Neuronal stem cell (in vitro differentiated cells): Measurements from ENCODE around the gene IFIT2.

Source experiments
- DNase-seq: peaks from one replicate; pipeline ENCODE4 v3.0.0-alpha.2; 2013; ENCODE audit warnings: low spot score
- H2AFZ ChIP-seq: one replicate; pipeline ENCODE4 v1.6.1; 2013; ENCODE audit warnings: mild to moderate bottlenecking, low read length, inconsistent platforms
- H2AK5ac ChIP-seq: 2 replicates; pipeline ENCODE4 v1.6.1; 2013; ENCODE audit warnings: low read depth, mild to moderate bottlenecking, inconsistent platforms, low read length, moderate library complexity, mixed read lengths
- H2BK120ac ChIP-seq: 2 replicates; pipeline ENCODE4 v1.6.1; 2013; ENCODE audit warnings: low read depth, mild to moderate bottlenecking, inconsistent platforms, low read length, moderate library complexity, mixed read lengths
- H2BK12ac ChIP-seq: one replicate; pipeline ENCODE4 v1.6.1; 2013; ENCODE audit warnings: low read length, inconsistent platforms
- H2BK15ac ChIP-seq: 2 replicates; pipeline ENCODE4 v1.6.1; 2013; ENCODE audit warnings: mild to moderate bottlenecking, low read length, inconsistent platforms, mixed read lengths
- H2BK5ac ChIP-seq: one replicate; pipeline ENCODE4 v1.6.1; 2013; ENCODE audit warnings: inconsistent platforms, mild to moderate bottlenecking, low read length, moderate library complexity
- H3K14ac ChIP-seq: one replicate; pipeline ENCODE4 v1.6.1; 2013; ENCODE audit warnings: low read length, inconsistent platforms
- H3K18ac ChIP-seq: 2 replicates; pipeline ENCODE4 v1.6.1; 2013; ENCODE audit warnings: low read length, inconsistent platforms
- H3K23ac ChIP-seq: 2 replicates; pipeline ENCODE4 v1.6.1; 2013; ENCODE audit warnings: low read depth, mild to moderate bottlenecking, mixed read lengths, low read length, inconsistent platforms; ENCODE audit not compliant: poor library complexity
- H3K27ac ChIP-seq: replicated peaks from 3 replicates; pipeline ENCODE4 v1.5.1; 2013; ENCODE audit warnings: low read length, inconsistent platforms
- H3K27me3 ChIP-seq, 3 experiments: 2 replicates each; pipeline ENCODE4 v1.6.1; 2013; ENCODE audit warnings: low read length in 3 of 3, mild to moderate bottlenecking in 2 of 3, inconsistent platforms in 1 of 3, low read depth in 1 of 3, mixed read lengths in 1 of 3, moderate library complexity in 1 of 3; ENCODE audit not compliant: control insufficient read depth in 3 of 3, insufficient read depth in 3 of 3
- H3K36me3 ChIP-seq, 2 donors: replicated peaks in 1 of 2; 2 replicates each; pipeline ENCODE4 v1.6.1; 2013; ENCODE audit warnings: low read length in 2 of 2; ENCODE audit not compliant: control insufficient read depth in 2 of 2, insufficient read depth in 2 of 2
- H3K4ac ChIP-seq: 2 replicates; pipeline ENCODE4 v1.6.1; 2013; ENCODE audit warnings: inconsistent platforms, mild to moderate bottlenecking, low read length, moderate library complexity
- H3K4me1 ChIP-seq, 2 donors: 1 replicate in 1 of 2; 2 replicates in 1 of 2; pipeline ENCODE4 v1.6.1; 2013; ENCODE audit warnings: low read length in 2 of 2, low read depth in 1 of 2; ENCODE audit not compliant: control insufficient read depth in 2 of 2, insufficient read depth in 1 of 2
- H3K4me2 ChIP-seq: one replicate; pipeline ENCODE4 v1.6.1; 2013; ENCODE audit warnings: mild to moderate bottlenecking, low read length, inconsistent platforms; ENCODE audit not compliant: insufficient read depth, poor library complexity, severe bottlenecking
- H3K4me3 ChIP-seq, 2 donors: 2 replicates each; pipeline ENCODE4 v1.5.1; 2013; ENCODE audit warnings: low read length in 2 of 2, mild to moderate bottlenecking in 2 of 2, inconsistent platforms in 1 of 2, moderate library complexity in 1 of 2
- H3K79me1 ChIP-seq: one replicate; pipeline ENCODE4 v1.6.1; 2013; ENCODE audit warnings: low read depth, mild to moderate bottlenecking, inconsistent platforms, low read length, moderate library complexity
- H3K9ac ChIP-seq: one replicate; pipeline ENCODE4 v1.6.1; 2013; ENCODE audit warnings: mild to moderate bottlenecking, low read depth, low read length, inconsistent platforms; ENCODE audit not compliant: poor library complexity
- H3K9me3 ChIP-seq, 2 donors: replicated peaks in 1 of 2; 2 replicates each; pipeline versions ENCODE3 to v1.6.1; 2013; ENCODE audit warnings: low read length in 2 of 2, mild to moderate bottlenecking in 2 of 2, inconsistent platforms in 1 of 2, low read depth in 1 of 2, mixed read lengths in 1 of 2, moderate library complexity in 1 of 2; ENCODE audit not compliant: control insufficient read depth in 2 of 2, insufficient read depth in 1 of 2
- H4K8ac ChIP-seq: one replicate; pipeline ENCODE4 v1.6.1; 2013; ENCODE audit warnings: low read depth, mild to moderate bottlenecking, inconsistent platforms, low read length, moderate library complexity
- H4K91ac ChIP-seq: one replicate; pipeline ENCODE4 v1.6.1; 2013; ENCODE audit warnings: low read length, low read depth, mild to moderate bottlenecking, inconsistent platforms; ENCODE audit not compliant: poor library complexity
- WGBS, 2 donors: extraction: QIAGEN DNeasy Blood & Tissue Kit; methylation state at CpG; one replicate each; pipeline ENCODE4 v1.1.7; 2013; ENCODE audit warnings: missing lambda C conversion rate in 2 of 2, mixed read lengths in 1 of 2; ENCODE audit not compliant: insufficient read length in 2 of 2, insufficient replicate concordance in 1 of 2; ENCODE audit errors: extremely low coverage in 2 of 2; 5-methylcytosine and 5-hydroxymethylcytosine counted together

Gene IFIT2

GRCh38 chr10:89274928-89275327 lies 26.9 kb upstream of the IFIT2 start:
- Histone ChIP-seq H3K4me1 (peaks cover 0 to 4% of the 10 kb centered on the region in 2 donors), H2BK5ac (no peak overlapping the region), H3K27ac (no peak overlapping the region), H3K4me3 (no peak overlapping the region), H2BK12ac (no peak overlapping the region), H4K91ac (no peak overlapping the region), H3K23ac (no peak overlapping the region), H3K4me2 (no peak overlapping the region), H3K27me3 (no peaks in the 10 kb centered on the region), H2AK5ac (no peak overlapping the region), H3K18ac (no peak overlapping the region), H3K79me1 (no peaks in the 10 kb centered on the region), H3K4ac (no peak overlapping the region), H4K8ac (no peak overlapping the region), H2BK120ac (no peak overlapping the region), H2BK15ac (no peak overlapping the region), H3K14ac (no peak overlapping the region), H3K9ac (no peak overlapping the region), H3K36me3 (no peaks in the 10 kb centered on the region), H3K9me3 (no peaks in the 10 kb centered on the region), H2AFZ (no peak overlapping the region)
- no peak for DNase-seq
- WGBS, 2 donors, result no CpG with 5 or more reads among the region's 3 CpGs

DNA sequence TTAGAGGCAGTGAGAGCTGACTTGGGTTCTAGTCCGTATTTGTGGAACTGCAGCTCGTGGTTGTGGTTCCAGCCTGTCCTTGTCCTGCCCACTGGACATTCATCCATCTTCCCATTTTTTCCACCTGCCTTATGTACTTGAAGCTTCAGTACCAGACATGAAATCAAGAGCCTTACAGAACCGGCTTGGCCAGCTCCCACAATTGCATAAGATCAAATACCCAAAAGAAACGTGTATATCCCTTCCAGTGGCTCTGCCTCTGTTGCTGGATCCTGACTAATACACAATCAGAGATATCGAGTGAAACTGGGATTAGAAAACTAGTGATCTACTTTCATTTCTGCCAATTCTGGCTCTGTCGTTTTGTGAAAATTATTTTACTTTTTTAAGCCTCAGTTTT lies 26.5 kb upstream of the IFIT2 start:
- H3K4me1 ChIP-seq, result peaks cover 0 to 4% of the 10 kb centered on the region in 2 donors
- H2AFZ ChIP-seq, result no peak overlapping the region
- no peak overlapping the region for H2BK15ac ChIP-seq
- no peak overlapping the region for H3K4me3 ChIP-seq
- no peaks in the 10 kb centered on the region for H3K79me1 ChIP-seq
- no peak overlapping the region for H3K4ac ChIP-seq
- H3K27me3 ChIP-seq, result no peaks in the 10 kb centered on the region
- H2BK5ac ChIP-seq, result no peak overlapping the region
- no peak overlapping the region for H2BK12ac ChIP-seq
- H2BK120ac ChIP-seq, result no peak overlapping the region
- no peaks in the 10 kb centered on the region for H3K36me3 ChIP-seq
- no peak overlapping the region for H3K4me2 ChIP-seq
- H2AK5ac ChIP-seq, result no peak overlapping the region
- no peak overlapping the region for H3K18ac ChIP-seq
- H3K9me3 ChIP-seq, result no peaks in the 10 kb centered on the region
- H4K8ac ChIP-seq, result no peak overlapping the region
- H3K23ac ChIP-seq, result no peak overlapping the region
- no CpG with 5 or more reads among the region's 6 CpGs for WGBS, 2 donors
- H4K91ac ChIP-seq, result no peak overlapping the region
- DNase-seq, result no peak
- H3K14ac ChIP-seq, result no peak overlapping the region
- H3K9ac ChIP-seq, result no peak overlapping the region
- no peak overlapping the region for H3K27ac ChIP-seq

DNA sequence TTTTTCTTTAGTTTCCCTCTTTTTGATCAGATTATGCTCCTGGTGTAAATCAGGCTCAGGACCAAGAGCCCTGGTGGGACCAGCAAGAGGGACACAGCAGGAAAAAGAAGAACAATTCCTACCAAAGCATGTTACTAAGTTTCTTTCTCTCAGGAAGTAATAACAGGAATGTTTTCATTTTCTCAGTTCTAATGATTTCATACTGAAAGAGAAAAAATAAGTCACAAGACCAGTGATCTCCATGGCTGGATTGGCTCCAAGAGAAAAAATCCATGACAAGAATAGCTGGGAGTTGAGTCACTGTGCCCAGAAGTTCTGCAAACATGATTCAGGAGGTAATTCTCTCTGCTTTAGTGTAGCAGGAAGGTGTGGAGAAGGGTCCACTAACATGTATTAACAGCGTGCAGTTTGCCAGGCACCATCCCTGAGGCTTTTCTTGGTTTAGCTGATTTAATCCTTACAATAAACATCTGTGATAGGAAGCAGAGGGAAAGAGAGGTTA lies 23.8 kb upstream of the IFIT2 start:
- Histone ChIP-seq H3K79me1 (no peaks in the 10 kb centered on the region), H3K4me2 (no peak overlapping the region), H3K27me3 (no peaks in the 10 kb centered on the region), H3K4me3 (no peak overlapping the region), H4K8ac (no peak overlapping the region), H2AK5ac (no peak overlapping the region), H2BK5ac (no peak overlapping the region), H2AFZ (peak overlapping the region; percentile 12), H3K36me3 (no peaks in the 10 kb centered on the region), H3K9me3 (no peaks in the 10 kb centered on the region), H3K18ac (no peak overlapping the region), H3K27ac (no peak overlapping the region), H4K91ac (no peak overlapping the region), H3K4ac (no peak overlapping the region), H3K23ac (no peak overlapping the region), H3K9ac (no peak overlapping the region), H3K4me1 (peaks cover 0 to 4% of the 10 kb centered on the region in 2 donors), H3K14ac (no peak overlapping the region), H2BK15ac (no peak overlapping the region), H2BK12ac (no peak overlapping the region), H2BK120ac (no peak overlapping the region)
- no peak for DNase-seq
- no CpG with 5 or more reads among the region's 1 CpG for WGBS, 2 donors

DNA sequence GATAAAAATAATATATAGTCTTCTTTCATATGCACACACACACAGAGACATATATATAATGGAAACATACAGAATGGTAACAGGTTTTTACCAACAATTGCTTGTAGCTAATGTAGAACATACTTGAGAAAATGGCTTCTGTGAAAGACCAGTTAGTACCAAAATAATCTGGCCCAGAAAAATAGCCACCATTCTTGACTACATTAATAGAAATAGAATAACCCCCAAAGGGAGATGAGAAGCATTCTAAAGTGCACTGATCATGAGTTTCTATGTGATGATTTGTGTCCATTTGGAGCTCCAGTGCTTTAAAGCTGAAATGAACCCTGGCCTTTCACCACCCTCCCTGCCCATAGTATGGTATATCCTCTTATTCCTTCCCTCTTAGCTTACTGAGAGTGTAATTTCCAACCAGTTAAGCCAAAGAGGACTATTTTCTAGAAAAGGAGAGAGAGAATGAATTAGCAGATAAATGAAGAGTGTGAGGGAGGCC lies 22.9 kb upstream of the IFIT2 start:
- Histone ChIP-seq H3K4me3 (no peak overlapping the region), H3K9me3 (no peaks in the 10 kb centered on the region), H3K27ac (no peak overlapping the region), H4K8ac (no peak overlapping the region), H3K4ac (no peak overlapping the region), H3K4me2 (no peak overlapping the region), H3K4me1 (peaks cover 5 to 8% of the 10 kb centered on the region in 2 donors), H3K18ac (no peak overlapping the region), H2BK15ac (no peak overlapping the region), H3K27me3 (no peaks in the 10 kb centered on the region), H3K36me3 (no peaks in the 10 kb centered on the region), H3K9ac (no peak overlapping the region), H4K91ac (no peak overlapping the region), H2BK5ac (no peak overlapping the region), H3K14ac (no peak overlapping the region), H2AK5ac (no peak overlapping the region), H2AFZ (peak overlapping the region; percentile 26), H2BK120ac (no peak overlapping the region), H3K79me1 (no peaks in the 10 kb centered on the region), H2BK12ac (no peak overlapping the region), H3K23ac (no peak overlapping the region)
- DNase-seq, result no peak
